Endothelial cell of umbilical vein (primary cell): ENCODE results near the gene GRPEL1.

ENCODE experiments used
- EZH2 ChIP-seq: IDR thresholded peaks from 2 replicates; pipeline ENCODE4 v1.6.1; 2012; ENCODE audit warnings: borderline replicate concordance, low read depth, mild to moderate bottlenecking, moderate library complexity, low read length, inconsistent platforms; ENCODE audit not compliant: severe bottlenecking
- FOS ChIP-seq: IDR thresholded peaks from 2 replicates; pipeline ENCODE4 v1.6.1; 2011; ENCODE audit warnings: mild to moderate bottlenecking, low read length, moderate library complexity, borderline replicate concordance; ENCODE audit not compliant: insufficient read depth
- MAX ChIP-seq: IDR thresholded peaks from 2 replicates; pipeline ENCODE4 v1.6.1; 2011; ENCODE audit not compliant: insufficient read depth, insufficient read length
- POLR2A ChIP-seq: IDR thresholded peaks from 2 replicates; pipeline ENCODE4 v1.6.1; 2012; ENCODE audit warnings: low read depth, mild to moderate bottlenecking, control low read depth, low read length
- POLR2AphosphoS5 ChIP-seq: IDR thresholded peaks from 2 replicates; pipeline ENCODE4 v1.6.1; 2012; ENCODE audit warnings: low read depth, mild to moderate bottlenecking, control low read depth, low read length, moderate library complexity; ENCODE audit not compliant: insufficient read depth
- TF ChIP-seq, protein P1 (sequence below), 2 donors: IDR thresholded peaks; 1 replicate in 1 of 2; 2 replicates in 1 of 2; pipeline ENCODE4 v1.5.1; 2011; ENCODE audit warnings: low read length in 2 of 2, mild to moderate bottlenecking in 2 of 2, moderate library complexity in 2 of 2, control low read depth in 1 of 2, inconsistent platforms in 1 of 2, low read depth in 1 of 2; ENCODE audit not compliant: insufficient read depth in 1 of 2; ENCODE audit errors: extremely low read depth in 1 of 2

GRCh38 chr4:7096236-7096635 lies 28.4 kb upstream of the GRPEL1 start:
- TF ChIP-seq, protein P1, sequence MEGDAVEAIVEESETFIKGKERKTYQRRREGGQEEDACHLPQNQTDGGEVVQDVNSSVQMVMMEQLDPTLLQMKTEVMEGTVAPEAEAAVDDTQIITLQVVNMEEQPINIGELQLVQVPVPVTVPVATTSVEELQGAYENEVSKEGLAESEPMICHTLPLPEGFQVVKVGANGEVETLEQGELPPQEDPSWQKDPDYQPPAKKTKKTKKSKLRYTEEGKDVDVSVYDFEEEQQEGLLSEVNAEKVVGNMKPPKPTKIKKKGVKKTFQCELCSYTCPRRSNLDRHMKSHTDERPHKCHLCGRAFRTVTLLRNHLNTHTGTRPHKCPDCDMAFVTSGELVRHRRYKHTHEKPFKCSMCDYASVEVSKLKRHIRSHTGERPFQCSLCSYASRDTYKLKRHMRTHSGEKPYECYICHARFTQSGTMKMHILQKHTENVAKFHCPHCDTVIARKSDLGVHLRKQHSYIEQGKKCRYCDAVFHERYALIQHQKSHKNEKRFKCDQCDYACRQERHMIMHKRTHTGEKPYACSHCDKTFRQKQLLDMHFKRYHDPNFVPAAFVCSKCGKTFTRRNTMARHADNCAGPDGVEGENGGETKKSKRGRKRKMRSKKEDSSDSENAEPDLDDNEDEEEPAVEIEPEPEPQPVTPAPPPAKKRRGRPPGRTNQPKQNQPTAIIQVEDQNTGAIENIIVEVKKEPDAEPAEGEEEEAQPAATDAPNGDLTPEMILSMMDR (IDR thresholded peaks at IDR 0.05; ENCODE audit: extremely low read depth in 1 of 2, insufficient read depth in 1 of 2, low read depth in 1 of 2, low read length in 2 of 2): no peak
- TF ChIP-seq MAX (no peak), POLR2AphosphoS5 (no peak), EZH2 (no peak), FOS (no peak), POLR2A (no peak)
